ENCODE data around the gene BRPF1.
A peak's percentile ranks its signal among the peaks of the same experiment; 100 is the strongest.

The BRPF1 gene

GRCh38 chr3:9701711-9702110, 29.8 kb upstream of the BRPF1 start:
- no peak for DNase-seq

DNA sequence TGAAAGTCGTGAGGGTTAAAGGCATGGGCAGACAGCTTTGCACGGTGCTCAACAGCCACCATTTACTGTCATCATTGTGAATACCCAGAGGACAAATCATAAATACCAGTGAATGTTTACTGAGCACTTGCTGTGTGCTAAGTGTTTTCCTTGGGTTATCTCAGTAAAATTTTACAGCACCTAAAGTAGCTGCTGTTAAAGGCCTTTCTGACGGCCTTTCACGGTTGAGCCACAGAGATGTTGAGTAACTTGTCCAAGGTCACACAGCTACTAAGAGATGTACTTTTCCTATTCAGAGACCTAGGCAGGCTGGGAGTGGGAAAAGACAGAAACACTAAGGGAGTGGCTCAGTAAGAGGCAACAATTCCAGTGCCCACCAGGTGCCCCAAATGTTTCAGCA, 28.3 kb upstream of the BRPF1 start:
- no peak for DNase-seq

DNA sequence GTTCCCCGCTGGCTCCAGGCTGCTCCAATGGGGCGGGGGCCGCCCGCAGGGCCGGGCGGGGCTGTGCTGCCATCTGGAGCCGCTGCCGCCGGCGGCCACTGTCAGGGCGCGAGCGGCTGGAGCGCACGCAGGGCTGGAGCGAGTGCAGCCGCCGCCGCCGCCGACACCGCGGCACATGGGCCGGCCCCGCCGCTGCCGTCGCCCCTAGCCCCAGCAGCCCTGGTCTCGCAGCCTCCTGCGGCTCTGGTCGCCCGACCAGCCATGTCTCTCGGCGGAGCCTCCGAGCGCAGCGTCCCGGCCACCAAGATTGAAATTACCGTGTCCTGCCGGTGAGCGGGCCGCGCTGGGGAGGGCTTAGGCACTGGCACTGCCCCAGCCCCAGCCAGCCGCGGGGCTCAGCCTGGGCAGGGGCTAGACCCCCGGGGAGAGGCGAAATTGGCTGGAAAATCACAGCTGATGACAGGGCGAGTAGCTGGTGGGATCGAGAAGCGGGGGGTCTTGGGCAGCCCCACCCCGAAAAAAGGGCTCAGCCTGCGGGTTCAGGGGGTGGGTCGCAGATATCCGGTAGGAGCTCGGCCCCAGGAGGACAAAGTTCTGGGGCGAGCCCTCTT, 27.7 kb upstream of the BRPF1 start, which contains the start of gene CPNE9:
CPNE9 (plus strand) TSS at position 98 of the 611 bp plus-strand sequence; CDS start at position 262, 164 bp downstream.
- DNase-seq: no peak

- peak in 1 of 2 donors; percentile 14 for DNase-seq
Measured at GRCh38 chr3:9704347-9705322, 26.9 kb upstream of the BRPF1 start.

- no peak for DNase-seq
Measured at GRCh38 chr3:9710174-9710739, 21.3 kb upstream of the BRPF1 start.

- DNase-seq: no peak
Measured at GRCh38 chr3:9712415-9712814, 19.1 kb upstream of the BRPF1 start.

- no peak for DNase-seq
Measured at GRCh38 chr3:9713142-9713541, 18.4 kb upstream of the BRPF1 start.

DNA sequence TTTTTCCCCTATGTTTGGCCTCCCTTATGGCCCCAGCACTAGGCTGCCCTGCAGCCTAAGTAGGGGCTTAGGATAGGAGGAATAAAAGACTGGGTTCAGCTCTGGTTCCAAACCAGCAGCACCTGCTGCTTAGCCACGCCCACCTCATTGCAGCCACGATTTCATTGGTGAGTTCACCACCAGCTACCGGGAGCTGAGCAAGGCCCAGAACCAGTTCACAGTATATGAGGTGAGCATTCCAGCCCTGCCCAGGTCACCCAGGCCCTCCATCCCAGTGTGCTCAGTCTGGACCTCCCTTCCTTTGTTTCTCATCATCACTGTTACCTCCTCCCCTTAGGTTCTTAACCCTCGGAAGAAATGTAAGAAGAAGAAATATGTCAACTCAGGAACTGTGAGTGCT, 16.4 kb upstream of the BRPF1 start:
- no peak for DNase-seq

DNA sequence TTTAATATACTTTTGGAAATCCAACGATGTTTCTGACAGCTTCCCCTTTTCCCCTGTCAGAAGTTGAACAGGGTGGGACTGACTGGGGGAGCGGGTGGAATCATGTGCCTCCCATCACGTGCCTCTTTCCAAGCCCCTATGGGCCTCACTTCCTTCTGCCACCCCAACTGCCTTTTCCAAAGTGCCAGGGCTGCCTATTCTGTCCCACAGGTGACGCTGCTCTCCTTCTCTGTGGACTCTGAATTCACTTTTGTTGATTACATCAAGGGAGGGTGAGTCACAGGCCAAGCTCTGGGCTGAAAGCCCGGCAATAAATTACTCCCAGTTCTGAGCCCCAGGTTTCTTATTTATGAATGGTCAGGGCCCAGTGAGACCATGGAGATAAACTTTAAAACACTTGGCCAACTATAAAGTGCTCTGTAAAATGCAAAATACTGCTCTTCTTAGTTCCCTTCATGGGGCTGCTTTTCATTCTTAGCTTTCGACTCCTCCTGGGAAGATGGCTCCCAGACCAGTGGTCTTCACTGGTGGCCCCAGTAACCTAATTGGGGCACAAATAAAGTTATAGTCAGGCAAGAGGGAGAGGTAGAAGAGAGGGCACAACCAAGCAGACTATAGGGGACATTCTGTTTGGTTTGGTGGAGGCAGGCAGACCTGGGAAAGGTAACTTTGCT, 15.6 kb upstream of the BRPF1 start:
- DNase-seq: peak; percentile 28 to 33

DNA sequence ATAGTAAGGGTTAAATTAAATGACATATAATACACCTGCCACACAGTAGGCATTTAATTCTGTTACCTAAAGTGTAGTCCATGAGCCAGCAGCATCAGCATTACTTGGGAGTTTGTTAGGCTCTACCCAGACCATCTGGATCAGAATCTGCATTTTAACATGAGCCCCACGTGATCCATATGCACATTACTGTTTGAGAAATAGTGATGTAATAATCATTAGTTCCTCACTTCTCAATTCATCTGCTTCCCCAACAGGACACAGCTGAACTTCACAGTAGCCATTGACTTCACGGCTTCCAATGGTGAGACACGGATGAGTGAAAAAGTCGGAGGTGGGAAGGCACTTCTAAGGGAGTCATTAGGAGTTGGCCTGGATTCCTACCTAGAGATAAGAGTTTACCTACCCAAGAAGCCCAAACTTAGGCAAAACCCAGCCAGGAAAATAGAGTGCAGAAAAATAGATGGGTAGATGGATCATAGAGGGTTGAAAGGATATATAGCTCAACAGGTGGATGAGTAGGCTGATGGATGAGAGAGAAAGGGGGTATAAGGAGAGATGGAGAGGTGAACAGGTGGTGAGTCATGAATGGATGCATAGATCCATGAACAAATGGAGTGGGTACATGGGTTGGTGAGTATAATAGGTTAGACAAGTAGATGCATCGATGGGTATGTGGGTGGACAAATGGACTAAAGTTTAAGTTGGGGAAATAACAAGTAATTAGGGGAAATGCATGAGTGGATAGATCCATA, 14.6 kb upstream of the BRPF1 start:
- DNase-seq: no peak

DNA sequence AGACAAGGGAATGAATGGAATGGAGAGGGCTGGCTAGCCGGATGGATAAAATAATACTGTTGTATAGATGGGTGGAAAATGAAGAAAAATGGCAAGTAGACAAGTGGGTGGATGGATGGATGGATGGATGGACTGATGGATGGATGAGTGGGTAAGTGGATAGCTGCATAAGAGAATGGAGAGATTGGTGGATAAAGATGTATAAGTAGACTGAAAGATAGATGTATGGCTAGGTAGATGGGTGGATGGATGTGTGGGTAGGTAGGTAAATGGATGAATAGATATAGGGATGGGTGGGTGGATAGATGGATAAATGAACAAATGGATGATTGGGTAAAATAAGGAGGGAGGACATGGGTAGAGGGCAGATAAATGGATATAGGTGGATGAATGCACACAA, 14.0 kb upstream of the BRPF1 start:
- DNase-seq: no peak

DNA sequence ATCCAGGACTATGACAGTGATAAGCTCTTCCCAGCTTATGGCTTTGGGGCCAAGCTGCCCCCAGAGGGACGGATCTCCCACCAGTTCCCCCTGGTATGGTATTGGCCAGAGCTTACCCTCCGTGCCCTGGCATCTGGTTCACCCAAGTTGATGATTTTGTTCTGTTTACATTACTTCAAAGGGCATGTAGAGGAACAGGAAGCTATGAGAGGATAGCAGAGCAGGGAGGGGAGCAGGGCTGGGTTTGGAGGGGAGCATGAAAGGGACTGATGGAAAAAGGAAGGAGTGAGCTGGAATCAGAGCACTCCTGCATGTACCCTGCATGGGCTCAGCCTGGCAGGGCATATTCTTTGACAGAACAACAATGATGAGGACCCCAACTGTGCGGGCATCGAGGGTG, 13.4 kb upstream of the BRPF1 start:
- no peak for DNase-seq

- no peak for DNase-seq
Measured at GRCh38 chr3:9721015-9721699, 10.4 kb upstream of the BRPF1 start.

- no peak for DNase-seq
Measured at GRCh38 chr3:9721700-9722060, 9.9 kb upstream of the BRPF1 start.

GRCh38 chr3:9725775-9726515, 5.6 kb upstream of the BRPF1 start:
- no peak for DNase-seq

GRCh38 chr3:9727041-9727595, 4.4 kb upstream of the BRPF1 start:
- peak; percentile 33 to 60 for DNase-seq

DNA sequence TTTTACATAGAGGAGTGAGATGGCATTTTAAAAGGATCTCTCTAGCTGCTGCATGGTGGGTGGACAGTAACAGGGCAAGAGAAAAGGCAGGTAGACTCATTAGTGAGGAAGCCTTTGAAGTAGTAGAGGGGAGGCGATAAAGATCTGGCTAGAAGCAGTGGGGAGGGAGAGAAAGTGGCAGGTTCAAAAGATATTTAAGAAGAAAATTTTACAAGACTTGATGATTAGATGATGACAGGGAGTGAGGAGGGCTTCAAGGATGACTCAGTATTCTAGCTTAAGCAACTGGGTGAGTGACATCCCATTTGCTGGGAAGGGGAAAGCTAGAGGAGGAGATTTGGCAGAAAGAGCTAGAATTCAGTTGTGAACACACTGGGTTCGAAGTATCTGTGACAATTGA, 3.8 kb upstream of the BRPF1 start:
- DNase-seq: no peak

GRCh38 chr3:9729419-9729818, 2.1 kb upstream of the BRPF1 start:
- DNase-seq: no peak

DNA sequence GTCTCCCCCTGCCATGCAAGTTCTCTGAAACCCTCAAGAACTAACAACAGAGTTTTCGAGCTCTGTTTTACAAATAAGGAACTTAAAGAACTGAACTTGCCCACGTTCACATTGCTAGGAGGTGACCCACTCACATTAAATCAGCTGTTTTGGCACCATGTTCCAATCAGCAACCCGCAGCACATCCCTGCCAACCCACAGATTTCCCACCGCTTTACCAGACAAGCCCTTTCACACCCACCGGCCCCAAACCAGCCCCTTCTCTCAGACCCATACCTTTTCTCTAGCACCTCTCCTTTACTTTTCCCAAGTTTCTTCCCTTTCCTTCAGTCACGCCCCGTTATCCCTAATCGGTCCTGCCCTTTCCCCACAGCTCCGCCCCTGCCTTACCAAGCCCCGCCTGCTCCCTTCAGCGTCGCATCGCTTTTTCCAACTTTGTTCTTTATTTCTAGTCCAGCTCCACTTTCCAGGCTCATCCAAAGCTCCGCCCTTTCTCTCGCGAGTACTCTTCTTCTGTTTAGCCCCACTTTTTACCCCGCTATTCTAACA, 804 bp upstream of the BRPF1 start:
- no peak for DNase-seq

DNA sequence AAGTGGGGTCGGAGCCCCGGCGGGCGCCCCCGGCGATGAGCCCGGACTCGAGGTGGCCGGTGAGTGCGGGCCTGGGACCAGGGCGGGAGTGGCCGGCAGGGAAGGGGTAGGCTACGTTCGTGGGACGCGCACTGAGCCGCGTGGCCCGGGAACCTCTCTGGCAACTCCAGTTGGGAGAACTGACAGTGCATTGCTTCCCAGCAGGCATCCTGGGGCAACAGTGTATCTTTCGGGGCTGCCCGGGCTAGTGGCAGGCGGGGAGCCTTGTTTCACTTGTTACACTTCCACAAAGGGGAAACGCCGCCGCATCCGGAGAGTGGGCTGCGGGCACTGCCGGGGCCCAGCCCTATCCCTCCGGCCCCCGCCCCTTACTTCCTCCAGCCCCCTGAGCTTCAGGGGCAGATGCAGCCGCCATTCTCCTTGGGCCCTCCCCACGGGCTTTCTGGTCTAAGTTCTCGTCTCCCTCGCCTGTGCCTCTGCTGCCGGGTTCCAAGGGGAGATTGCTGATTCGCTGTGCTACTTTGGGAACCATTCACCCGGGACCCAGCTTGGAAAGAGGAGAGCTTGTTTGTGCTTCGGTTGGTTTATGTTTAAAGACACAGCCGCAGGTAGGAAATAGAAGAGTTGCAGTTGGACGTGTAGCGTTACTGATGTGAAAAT, 675 bp downstream of the BRPF1 start:
- no peak for DNase-seq

All from stimulated activated CD4-positive, alpha-beta T cell treated with anti-CD3 and anti-CD28 coated beads, Interleukin-2, amount 100 ng/mL, for 48 hours (primary cell).